SK-N-SH (cell line): Measurements from ENCODE around the gene GCDH. TPM values are rescaled to one million over a fixed set of nuclear protein-coding genes. Genes with fewer than 3 reads are reported as not detected.

Source experiments
- CTCF ChIA-PET: fragments of 300-600, 350-600 bp; formaldehyde crosslinking; extraction: SDS; loops from one replicate; lab custom pipeline; 2021; lab: Yijun Ruan, JAX
- POLR2A ChIA-PET: fragments of 350-600 bp; sonication (Branson Sonifier 250); formaldehyde crosslinking; extraction: SDS; loops from one replicate; lab custom pipeline; 2020; ENCODE audit warnings: antibody characterized with exemption, inconsistent platforms; lab: Yijun Ruan, JAX
- DNase-seq: peaks from one replicate; pipeline ENCODE4 v3.0.0; 2012
- H2AFZ ChIP-seq: fragments of 200-600 bp; sonication (generic); 2 replicates; pipeline ENCODE4 v1.8.1; 2016; ENCODE audit warnings: antibody characterized with exemption, mild to moderate bottlenecking, low read depth
- H3F3A ChIP-seq: fragments of 200-600 bp; sonication (generic); replicated peaks from 2 replicates; pipeline ENCODE3; 2016; ENCODE audit warnings: antibody characterized with exemption, mild to moderate bottlenecking; ENCODE audit not compliant: insufficient read depth
- H3K27ac ChIP-seq, 2 experiments: fragments of 200-500 bp in 1 of 2; fragments of 200-600 bp in 1 of 2; sonication (Bioruptor generic) in 1 of 2; sonication (generic), shearing (Covaris generic) in 1 of 2; 2 replicates each; pipeline versions ENCODE4 v1.5.1 to v1.6.1; 2014 to 2016; ENCODE audit warnings: low read depth in 2 of 2, inconsistent platforms in 1 of 2, low read length in 1 of 2, mild to moderate bottlenecking in 1 of 2, mixed read lengths in 1 of 2
- H3K27me3 ChIP-seq: fragments of 200-600 bp; sonication (generic), shearing (Covaris generic); 2 replicates; pipeline ENCODE4 v1.6.1; 2016; ENCODE audit warnings: mixed run types; ENCODE audit not compliant: insufficient read depth
- H3K36me3 ChIP-seq, 2 experiments: fragments of 200-500 bp in 1 of 2; fragments of 200-600 bp in 1 of 2; sonication (Bioruptor generic) in 1 of 2; sonication (generic) in 1 of 2; replicated peaks in 1 of 2; 2 replicates each; pipeline versions ENCODE3 to v1.5.1; 2014 to 2016; ENCODE audit warnings: low read length in 1 of 2, mild to moderate bottlenecking in 1 of 2; ENCODE audit not compliant: insufficient read depth in 2 of 2, control insufficient read depth in 1 of 2
- H3K4me1 ChIP-seq, 2 experiments: fragments of 200-500 bp in 1 of 2; fragments of 200-600 bp in 1 of 2; sonication (Bioruptor generic) in 1 of 2; sonication (generic), shearing (Covaris generic) in 1 of 2; 2 replicates each; pipeline versions ENCODE4 v1.5.1 to v1.6.1; 2014 to 2016; ENCODE audit warnings: low read depth in 1 of 2, low read length in 1 of 2, mixed run types in 1 of 2; ENCODE audit not compliant: insufficient read depth in 2 of 2, control insufficient read depth in 1 of 2
- H3K4me2 ChIP-seq: fragments of 200-600 bp; sonication (generic), shearing (Covaris generic); 2 replicates; pipeline ENCODE4 v1.6.1; 2017; ENCODE audit warnings: mixed run types
- H3K4me3 ChIP-seq, 2 experiments: fragments of 200-500 bp in 1 of 2; fragments of 200-600 bp in 1 of 2; sonication (Bioruptor generic) in 1 of 2; sonication (generic), shearing (Covaris generic) in 1 of 2; 2 replicates each; pipeline versions ENCODE4 v1.5.1 to v1.8.1; 2014 to 2016; ENCODE audit warnings: low read depth in 2 of 2, inconsistent platforms in 1 of 2, low read length in 1 of 2, mild to moderate bottlenecking in 1 of 2, mixed read lengths in 1 of 2, moderate library complexity in 1 of 2
- H3K79me2 ChIP-seq: fragments of 200-600 bp; sonication (generic); 2 replicates; pipeline ENCODE4 v1.8.1; 2017; ENCODE audit warnings: mild to moderate bottlenecking; ENCODE audit not compliant: insufficient read depth
- H3K9ac ChIP-seq: fragments of 200-600 bp; sonication (generic); 2 replicates; pipeline ENCODE4 v1.6.1; 2017; ENCODE audit warnings: mixed run types
- H3K9me2 ChIP-seq: fragments of 200-600 bp; sonication (generic); 2 replicates; pipeline ENCODE4 v1.6.1; 2017; ENCODE audit warnings: mixed run types
- H3K9me3 ChIP-seq: fragments of 200-600 bp; sonication (generic); 2 replicates; pipeline ENCODE4 v1.6.1; 2017; ENCODE audit warnings: mixed run types, mild to moderate bottlenecking, moderate library complexity
- H4K20me1 ChIP-seq: fragments of 200-600 bp; sonication (generic); 2 replicates; pipeline ENCODE4 v1.6.1; 2017; ENCODE audit warnings: mild to moderate bottlenecking, mixed run types; ENCODE audit not compliant: insufficient read depth
- CTCF ChIP-seq: fragments of 200-600 bp; sonication (generic); IDR thresholded peaks from 2 replicates; pipeline ENCODE4 v1.6.1; 2017; ENCODE audit warnings: antibody characterized with exemption, mild to moderate bottlenecking, moderate library complexity
- EP300 ChIP-seq, 2 experiments: IDR thresholded peaks; 2 replicates each; pipeline versions ENCODE4 v1.4.0 to v1.6.1; 2012; ENCODE audit warnings: borderline replicate concordance in 1 of 2, low read depth in 1 of 2, low read length in 1 of 2
- FOXJ3 ChIP-seq: sonication (generic); formaldehyde crosslinking; IDR thresholded peaks from 2 replicates; pipeline ENCODE4 v1.5.1; 2020; ENCODE audit warnings: mild to moderate bottlenecking, missing genetic modification reagents
- FOXM1 ChIP-seq: IDR thresholded peaks from 2 replicates; pipeline ENCODE4 v1.4.0; 2012; ENCODE audit warnings: low read depth, mild to moderate bottlenecking
- IRF3 ChIP-seq: fragments of 150-350 bp; IDR thresholded peaks from 2 replicates; pipeline ENCODE4 v1.6.1; 2016; ENCODE audit warnings: mild to moderate bottlenecking, low read depth, low read length
- MAX ChIP-seq: IDR thresholded peaks from 2 replicates; pipeline ENCODE4 v1.4.0; 2012; ENCODE audit warnings: low read depth
- MEF2A ChIP-seq: IDR thresholded peaks from 2 replicates; pipeline ENCODE4 v1.4.0; 2012; ENCODE audit warnings: low read depth, borderline replicate concordance
- MXI1 ChIP-seq: IDR thresholded peaks from 2 replicates; pipeline ENCODE4 v1.6.1; 2012; ENCODE audit warnings: mild to moderate bottlenecking, low read depth, low read length, improper control_type of control experiment
- NFIC ChIP-seq: IDR thresholded peaks from 2 replicates; pipeline ENCODE4 v1.4.0; 2012; ENCODE audit warnings: borderline replicate concordance
- PBX3 ChIP-seq: IDR thresholded peaks from 2 replicates; pipeline ENCODE4; 2012
- RAD21 ChIP-seq: IDR thresholded peaks from 2 replicates; pipeline ENCODE4 v1.6.1; 2012; ENCODE audit warnings: mild to moderate bottlenecking, low read length
- RXRA ChIP-seq: IDR thresholded peaks from 2 replicates; pipeline ENCODE4 v1.4.0; 2012; ENCODE audit warnings: low read depth, mild to moderate bottlenecking, borderline replicate concordance
- SMC3 ChIP-seq: IDR thresholded peaks from 2 replicates; pipeline ENCODE4 v1.6.1; 2012; ENCODE audit warnings: low read depth, low read length, improper control_type of control experiment
- TAF1 ChIP-seq: IDR thresholded peaks from 2 replicates; pipeline ENCODE4 v1.6.1; 2012; ENCODE audit warnings: low read depth, mild to moderate bottlenecking, low read length, moderate library complexity, borderline replicate concordance
- TEAD4 ChIP-seq: IDR thresholded peaks from 2 replicates; pipeline ENCODE4 v1.4.0; 2012; ENCODE audit warnings: mild to moderate bottlenecking, borderline replicate concordance; ENCODE audit not compliant: insufficient read depth
- USF1 ChIP-seq: IDR thresholded peaks from 2 replicates; pipeline ENCODE4 v1.4.0; 2012; ENCODE audit warnings: low read depth, borderline replicate concordance
- YY1 ChIP-seq: IDR thresholded peaks from 2 replicates; pipeline ENCODE4 v1.4.0; 2012; ENCODE audit warnings: low read depth, mild to moderate bottlenecking
- WGBS: methylation state at CpG from one replicate; pipeline ENCODE4 v1.1.6; 2017; ENCODE audit warnings: low lambda C conversion rate; 5-methylcytosine and 5-hydroxymethylcytosine counted together
- polyA plus RNA-seq, 3 experiments: library from polyadenylated mRNA; depleted of rRNA; stranded (reverse); fragments of >200 nt; gene quantifications; 2 replicates each; pipeline ENCODE4 v1.2.3, GENCODE V29; 2012

The GCDH gene
- polyA plus RNA-seq, 1 of the 3 experiments (the other 2 are of a cell fraction) = 29.4 TPM

- H3K27ac ChIP-seq = no peak overlapping the region
- peaks cover 11% of the 10 kb centered on the region; the same call in 1 of the 2 replicates for H3K27me3 ChIP-seq
- H3K36me3 ChIP-seq = no peaks in the 10 kb centered on the region
- H3K9ac ChIP-seq = no peak overlapping the region
- TF ChIP-seq YY1 = no peak
- TF ChIP-seq MAX = no peak
- TF ChIP-seq TEAD4 = no peak
- TF ChIP-seq IRF3 = no peak
- no peak for TF ChIP-seq FOXJ3
- no peak for TF ChIP-seq RAD21
- no peak for TF ChIP-seq FOXM1
- no peak for TF ChIP-seq NFIC
- no peak for TF ChIP-seq MEF2A
- H2AFZ ChIP-seq = no peak overlapping the region
- DNase-seq = no peak
- peaks cover 6% of the 10 kb centered on the region for H3F3A ChIP-seq
- H3K9me2 ChIP-seq = no peaks in the 10 kb centered on the region
- WGBS = 90% methylated on average over 3 of the region's 3 CpGs
- CTCF ChIA-PET = interaction anchor here (0.6 to 5.4 kb wide), 12 partner anchors 8 to 81 kb away, joined by 3 to 28 read pairs (median 4); no protein-coding TSS in a partner anchor
- peaks cover 0 to 9% of the 10 kb centered on the region in 2 experiments; a peak in 1 of 4 replicates for H3K4me1 ChIP-seq
- H4K20me1 ChIP-seq = no peaks in the 10 kb centered on the region
- no peak overlapping the region for H3K4me2 ChIP-seq
- no peaks in the 10 kb centered on the region for H3K9me3 ChIP-seq
- POLR2A ChIA-PET = no interaction called here
- H3K79me2 ChIP-seq = no peaks in the 10 kb centered on the region
- no peak overlapping the region for H3K4me3 ChIP-seq
Observed at GRCh38 chr19:12884202-12884601, 6.8 kb upstream of the GCDH start.

GRCh38 chr19:12884627-12884925 lies 6.4 kb upstream of the GCDH start:
- ChIA-PET CTCF (interaction anchor here (0.6 to 5.4 kb wide), 15 partner anchors 8 to 81 kb away, joined by 3 to 28 read pairs (median 4); no protein-coding TSS in a partner anchor), POLR2A (no interaction called here)
- Histone ChIP-seq H4K20me1 (no peaks in the 10 kb centered on the region), H3K4me3 (no peak overlapping the region; a peak in 2 of 4 replicates), H3K36me3 (no peaks in the 10 kb centered on the region), H3K79me2 (no peaks in the 10 kb centered on the region), H3K9me3 (no peaks in the 10 kb centered on the region), H3K4me2 (no peak overlapping the region), H3K4me1 (peaks cover 0 to 9% of the 10 kb centered on the region in 2 experiments; a peak in 1 of 4 replicates), H3K9me2 (no peaks in the 10 kb centered on the region), H3F3A (peaks cover 6% of the 10 kb centered on the region), H3K27me3 (peaks cover 11% of the 10 kb centered on the region; the same call in 1 of the 2 replicates), H2AFZ (no peak overlapping the region), H3K9ac (no peak overlapping the region), H3K27ac (no peak overlapping the region)
- 75% methylated on average over 12 of the region's 12 CpGs for WGBS
- no peak for DNase-seq
- no peak for TF ChIP-seq FOXM1
- no peak for TF ChIP-seq USF1
- TF ChIP-seq TAF1 = no peak
- no peak for TF ChIP-seq NFIC
- no peak for TF ChIP-seq CTCF
- TF ChIP-seq IRF3 = no peak
- TF ChIP-seq MXI1 = no peak
- no peak for TF ChIP-seq YY1
- no peak for TF ChIP-seq SMC3
- no peak for TF ChIP-seq EP300 (IDR thresholded peaks at IDR 0.05; ENCODE audit: borderline replicate concordance in 1 of 2, low read depth in 1 of 2, low read length in 1 of 2)
- no peak for TF ChIP-seq PBX3
- no peak for TF ChIP-seq MEF2A
- no peak for TF ChIP-seq RXRA
